Measurements from ENCODE around the gene RABGEF1.
"Not testable (repeated sequence)": the region's sequence is repeated elsewhere in the genome, so short reads cannot be mapped to it uniquely, and the experiment has no call there.

RABGEF1 gene

GRCh38 chr7:66735154-66735553, 5.4 kb upstream of the RABGEF1 start:
- no peak for DNase-seq (ENCODE audit: low read depth in 2 of 2)

- DNase-seq (ENCODE audit: low read depth in 2 of 2), result no peak
These were observed 4.7 kb upstream of the RABGEF1 start for GRCh38 chr7:66735850-66736249.

- DNase-seq (ENCODE audit: low read depth in 2 of 2), result no peak
These were observed 3.6 kb upstream of the RABGEF1 start for GRCh38 chr7:66736892-66737291.

GRCh38 chr7:66737667-66738066, 2.9 kb upstream of the RABGEF1 start:
- no peak for DNase-seq (ENCODE audit: low read depth in 2 of 2)

GRCh38 chr7:66739477-66739876, 1.1 kb upstream of the RABGEF1 start:
- no peak for DNase-seq (ENCODE audit: low read depth in 2 of 2)

- DNase-seq (ENCODE audit: low read depth in 2 of 2), result peak in 1 of 2 donors; percentile 1
These were observed 606 bp upstream of the RABGEF1 start for GRCh38 chr7:66739953-66740301.

- peak in 1 of 2 donors; percentile 7 for DNase-seq (ENCODE audit: low read depth in 2 of 2)
These were observed 612 bp downstream of the RABGEF1 start for GRCh38 chr7:66740980-66741709.

- no peak for DNase-seq (ENCODE audit: low read depth in 2 of 2)
These were observed 1.1 kb downstream of the RABGEF1 start for GRCh38 chr7:66741710-66742049.

GRCh38 chr7:66742298-66742697, 1.8 kb downstream of the RABGEF1 start:
- DNase-seq (ENCODE audit: low read depth in 2 of 2), result not testable (repeated sequence)

GRCh38 chr7:66743920-66744319, 3.4 kb downstream of the RABGEF1 start:
- DNase-seq (ENCODE audit: low read depth in 2 of 2), result no peak

- DNase-seq (ENCODE audit: low read depth in 2 of 2), result no peak
These were observed 6.9 kb downstream of the RABGEF1 start for GRCh38 chr7:66747385-66747784.

- no peak for DNase-seq (ENCODE audit: low read depth in 2 of 2)
These were observed 7.5 kb downstream of the RABGEF1 start for GRCh38 chr7:66747881-66748511.

GRCh38 chr7:66748791-66749190, 8.3 kb downstream of the RABGEF1 start:
- no peak for DNase-seq (ENCODE audit: low read depth in 2 of 2)

- no peak for DNase-seq (ENCODE audit: low read depth in 2 of 2)
These were observed 11.4 kb downstream of the RABGEF1 start for GRCh38 chr7:66751945-66752344.

- no peak for DNase-seq (ENCODE audit: low read depth in 2 of 2)
These were observed 14.0 kb downstream of the RABGEF1 start for GRCh38 chr7:66754541-66754940.

GRCh38 chr7:66755059-66755458, 14.5 kb downstream of the RABGEF1 start:
- DNase-seq (ENCODE audit: low read depth in 2 of 2), result not testable (repeated sequence)

GRCh38 chr7:66756227-66756626, 15.7 kb downstream of the RABGEF1 start:
- DNase-seq (ENCODE audit: low read depth in 2 of 2), result not testable (repeated sequence)

GRCh38 chr7:66756889-66757288, 16.4 kb downstream of the RABGEF1 start:
- DNase-seq (ENCODE audit: low read depth in 2 of 2), result no peak

GRCh38 chr7:66757939-66758338, 17.4 kb downstream of the RABGEF1 start:
- no peak for DNase-seq (ENCODE audit: low read depth in 2 of 2)

GRCh38 chr7:66758950-66759628, 18.6 kb downstream of the RABGEF1 start:
- no peak for DNase-seq (ENCODE audit: low read depth in 2 of 2)

- DNase-seq (ENCODE audit: low read depth in 2 of 2), result not testable (repeated sequence)
These were observed 22.6 kb downstream of the RABGEF1 start for GRCh38 chr7:66763183-66763582.

- not testable (repeated sequence) for DNase-seq (ENCODE audit: low read depth in 2 of 2)
These were observed 23.3 kb downstream of the RABGEF1 start for GRCh38 chr7:66763633-66764355.
